Smooth muscle cell (in vitro differentiated cells): Measurements from ENCODE around the gene ST7. TPM values are rescaled to one million over a fixed set of nuclear protein-coding genes. Genes with fewer than 3 reads are reported as not detected.

Source experiments
- DNase-seq: peaks from one replicate; lab custom pipeline; 2025; ENCODE audit not compliant: unreplicated experiment; lab: John Stamatoyannopoulos, UW
- H2AFZ ChIP-seq: fragments of 200-600 bp; sonication (generic); 2 replicates; pipeline ENCODE4 v1.6.0; 2016; ENCODE audit warnings: antibody characterized with exemption, low read depth, mild to moderate bottlenecking
- H3F3A ChIP-seq: fragments of 200-600 bp; sonication (generic); 2 replicates; pipeline ENCODE4 v1.6.0; 2017; ENCODE audit warnings: antibody characterized with exemption, low read depth
- H3K27ac ChIP-seq: fragments of 200-600 bp; sonication (generic); 2 replicates; pipeline ENCODE4 v1.5.1; 2016; ENCODE audit warnings: low read depth, mild to moderate bottlenecking
- H3K27me3 ChIP-seq: fragments of 200-600 bp; sonication (generic); 2 replicates; pipeline ENCODE4 v1.6.1; 2016; ENCODE audit warnings: low read depth, mild to moderate bottlenecking
- H3K36me3 ChIP-seq: fragments of 200-600 bp; sonication (generic); 2 replicates; pipeline ENCODE4 v1.5.1; 2016; ENCODE audit warnings: low read depth
- H3K4me1 ChIP-seq: fragments of 200-600 bp; sonication (generic); 2 replicates; pipeline ENCODE4 v1.5.1; 2016; ENCODE audit warnings: low read depth
- H3K4me2 ChIP-seq: fragments of 200-600 bp; sonication (generic); 2 replicates; pipeline ENCODE4 v1.6.0; 2016; ENCODE audit warnings: mild to moderate bottlenecking
- H3K4me3 ChIP-seq: fragments of 200-600 bp; sonication (generic); 2 replicates; pipeline ENCODE4 v1.5.1; 2016; ENCODE audit warnings: mild to moderate bottlenecking
- H3K79me2 ChIP-seq: fragments of 200-600 bp; sonication (generic); 2 replicates; pipeline ENCODE4 v1.6.0; 2016; ENCODE audit warnings: low read depth, mild to moderate bottlenecking
- H3K9ac ChIP-seq: fragments of 200-600 bp; sonication (generic); 2 replicates; pipeline ENCODE4 v1.6.0; 2016; ENCODE audit warnings: low read depth
- H3K9me3 ChIP-seq: fragments of 200-600 bp; sonication (generic); replicated peaks from 2 replicates; pipeline ENCODE4 v1.5.1; 2016; ENCODE audit warnings: low read depth
- H4K20me1 ChIP-seq: fragments of 200-600 bp; sonication (generic); 2 replicates; pipeline ENCODE4 v1.6.0; 2016; ENCODE audit warnings: low read depth
- CTCF ChIP-seq: fragments of 200-600 bp; sonication (generic); IDR thresholded peaks from 2 replicates; pipeline ENCODE4 v1.5.1; 2017; ENCODE audit warnings: borderline replicate concordance, mild to moderate bottlenecking, antibody characterized with exemption; ENCODE audit not compliant: insufficient read depth, poor library complexity, severe bottlenecking
- WGBS: methylation state at CpG from one replicate; pipeline ENCODE4 v1.1.7; 2016; ENCODE audit warnings: low lambda C conversion rate; 5-methylcytosine and 5-hydroxymethylcytosine counted together
- polyA plus RNA-seq: library from polyadenylated mRNA; unstranded; fragments of >200 nt; fragmentation: Nextera tagmentation; extraction: Ambion mirVana; gene quantifications from 2 replicates; pipeline ENCODE4 v1.2.1, GENCODE V29; 2016
- total RNA-seq: library from RNA; depleted of rRNA; stranded (reverse); fragments of >200 nt; gene quantifications from 2 replicates; pipeline ENCODE4 v1.2.3, GENCODE V29; 2014

Gene ST7
- total and polyA plus RNA-seq, 2 experiments from 2014 or later, result 23.2 to 26.1 TPM

DNA sequence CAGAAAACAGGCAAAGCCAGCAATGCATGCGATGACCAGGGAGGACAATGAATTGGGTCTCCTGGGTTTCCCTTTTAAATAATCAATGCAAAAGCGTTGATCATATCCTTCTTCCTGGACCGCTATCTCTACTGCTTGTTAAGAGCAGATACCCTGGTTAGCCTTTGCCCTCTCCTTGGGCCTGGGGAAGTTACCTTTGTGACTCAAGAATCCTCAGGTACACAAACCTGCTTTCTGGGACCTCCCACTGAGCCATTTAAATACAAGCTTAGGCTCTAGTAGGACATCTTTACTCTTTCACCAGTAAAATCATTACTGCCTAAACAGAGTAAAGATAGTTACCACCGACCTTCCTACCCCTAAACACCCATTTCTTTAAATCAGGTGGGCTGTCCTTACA, 195.7 kb downstream of the ST7 start:
- H3K36me3 ChIP-seq, result no peaks in the 10 kb centered on the region
- no peak for TF ChIP-seq CTCF
- no peak overlapping the region for H3K4me2 ChIP-seq
- H3K79me2 ChIP-seq, result no peaks in the 10 kb centered on the region
- no peaks in the 10 kb centered on the region for H3K4me1 ChIP-seq
- H3K27ac ChIP-seq, result no peak overlapping the region
- DNase-seq, result no peak
- no peak overlapping the region for H3K9ac ChIP-seq
- no peak overlapping the region for H2AFZ ChIP-seq
- H4K20me1 ChIP-seq, result no peaks in the 10 kb centered on the region
- H3F3A ChIP-seq, result no peaks in the 10 kb centered on the region
- H3K9me3 ChIP-seq, result no peaks in the 10 kb centered on the region
- 95% methylated on average over 4 of the region's 4 CpGs for WGBS
- H3K27me3 ChIP-seq, result no peaks in the 10 kb centered on the region
- H3K4me3 ChIP-seq, result no peak overlapping the region

DNA sequence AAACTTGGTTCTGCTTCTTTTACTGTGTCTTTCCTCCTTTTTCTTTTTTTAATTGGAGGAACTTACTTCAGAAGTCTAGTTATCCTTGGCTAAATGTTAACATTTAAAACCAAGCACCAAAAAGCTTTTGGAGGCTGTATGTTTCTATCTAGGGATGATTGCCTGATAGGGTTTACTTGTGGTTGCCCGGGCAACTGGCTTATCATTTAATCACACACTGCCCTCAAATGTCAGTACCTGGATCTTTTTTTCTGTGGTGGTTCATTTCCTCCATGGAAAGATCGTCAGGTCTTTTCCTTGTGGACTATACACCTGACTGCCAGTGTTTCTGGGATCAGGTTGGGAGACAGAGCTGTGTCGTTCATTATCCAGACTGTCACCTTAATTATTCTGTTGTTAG, 196.4 kb downstream of the ST7 start:
- no peak for DNase-seq
- Histone ChIP-seq H3K4me2 (no peak overlapping the region), H2AFZ (no peak overlapping the region), H3K4me1 (no peaks in the 10 kb centered on the region), H3K9me3 (no peaks in the 10 kb centered on the region), H3K36me3 (no peaks in the 10 kb centered on the region), H4K20me1 (no peaks in the 10 kb centered on the region), H3K27ac (no peak overlapping the region), H3K4me3 (no peak overlapping the region), H3K79me2 (no peaks in the 10 kb centered on the region), H3F3A (no peaks in the 10 kb centered on the region), H3K9ac (no peak overlapping the region), H3K27me3 (no peaks in the 10 kb centered on the region)
- WGBS, result 95% methylated on average over 3 of the region's 3 CpGs
- no peak for TF ChIP-seq CTCF

- WGBS, result 80% methylated on average over 3 of the region's 3 CpGs
Observed at GRCh38 chr7:117152213-117153007, 199.1 kb downstream of the ST7 start.

More at GRCh38 chr7:117152213-117153007, 199.1 kb downstream of the ST7 start:
- no peak overlapping the region for H3K9ac ChIP-seq
- H3K27ac ChIP-seq, result peak overlapping the region; percentile 50
- no peaks in the 10 kb centered on the region for H3K27me3 ChIP-seq
- no peak for DNase-seq
- H2AFZ ChIP-seq, result no peak overlapping the region
- H3K4me1 ChIP-seq, result no peaks in the 10 kb centered on the region
- H3K4me2 ChIP-seq, result peak overlapping the region; percentile 7
- H3K36me3 ChIP-seq, result no peaks in the 10 kb centered on the region
- H3K79me2 ChIP-seq, result no peaks in the 10 kb centered on the region
- H3K4me3 ChIP-seq, result no peak overlapping the region
- no peaks in the 10 kb centered on the region for H3K9me3 ChIP-seq
- H3F3A ChIP-seq, result no peaks in the 10 kb centered on the region
- no peak for TF ChIP-seq CTCF
- no peaks in the 10 kb centered on the region for H4K20me1 ChIP-seq
